Measurements from ENCODE around the gene SCN2B. TPM values are rescaled to one million over a fixed set of nuclear protein-coding genes. Genes with fewer than 3 reads are reported as not detected.

Gene SCN2B
- total RNA-seq, 1 donor from 2014 or later: 0.40 TPM

GRCh38 chr11:118168316-118168715, 8.1 kb downstream of the SCN2B start:
- DNase-seq (ENCODE audit: low read depth, low spot score): no peak
- no peak overlapping the region for H3K27ac Mint-ChIP-seq (ENCODE audit: unreplicated experiment)
- TF ChIP-seq, protein P1, sequence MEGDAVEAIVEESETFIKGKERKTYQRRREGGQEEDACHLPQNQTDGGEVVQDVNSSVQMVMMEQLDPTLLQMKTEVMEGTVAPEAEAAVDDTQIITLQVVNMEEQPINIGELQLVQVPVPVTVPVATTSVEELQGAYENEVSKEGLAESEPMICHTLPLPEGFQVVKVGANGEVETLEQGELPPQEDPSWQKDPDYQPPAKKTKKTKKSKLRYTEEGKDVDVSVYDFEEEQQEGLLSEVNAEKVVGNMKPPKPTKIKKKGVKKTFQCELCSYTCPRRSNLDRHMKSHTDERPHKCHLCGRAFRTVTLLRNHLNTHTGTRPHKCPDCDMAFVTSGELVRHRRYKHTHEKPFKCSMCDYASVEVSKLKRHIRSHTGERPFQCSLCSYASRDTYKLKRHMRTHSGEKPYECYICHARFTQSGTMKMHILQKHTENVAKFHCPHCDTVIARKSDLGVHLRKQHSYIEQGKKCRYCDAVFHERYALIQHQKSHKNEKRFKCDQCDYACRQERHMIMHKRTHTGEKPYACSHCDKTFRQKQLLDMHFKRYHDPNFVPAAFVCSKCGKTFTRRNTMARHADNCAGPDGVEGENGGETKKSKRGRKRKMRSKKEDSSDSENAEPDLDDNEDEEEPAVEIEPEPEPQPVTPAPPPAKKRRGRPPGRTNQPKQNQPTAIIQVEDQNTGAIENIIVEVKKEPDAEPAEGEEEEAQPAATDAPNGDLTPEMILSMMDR (conservative IDR thresholded peaks at IDR 0.05): no peak
- no peak overlapping the region for H3K4me3 Mint-ChIP-seq
- H3K36me3 Mint-ChIP-seq (ENCODE audit: low read depth): no peaks in the 10 kb centered on the region
- no peaks in the 10 kb centered on the region for H3K9me3 Mint-ChIP-seq
- H3K27me3 Mint-ChIP-seq (ENCODE audit: low read depth): peaks cover 77% of the 10 kb centered on the region
- peaks cover 7% of the 10 kb centered on the region for H3K4me1 Mint-ChIP-seq

DNA sequence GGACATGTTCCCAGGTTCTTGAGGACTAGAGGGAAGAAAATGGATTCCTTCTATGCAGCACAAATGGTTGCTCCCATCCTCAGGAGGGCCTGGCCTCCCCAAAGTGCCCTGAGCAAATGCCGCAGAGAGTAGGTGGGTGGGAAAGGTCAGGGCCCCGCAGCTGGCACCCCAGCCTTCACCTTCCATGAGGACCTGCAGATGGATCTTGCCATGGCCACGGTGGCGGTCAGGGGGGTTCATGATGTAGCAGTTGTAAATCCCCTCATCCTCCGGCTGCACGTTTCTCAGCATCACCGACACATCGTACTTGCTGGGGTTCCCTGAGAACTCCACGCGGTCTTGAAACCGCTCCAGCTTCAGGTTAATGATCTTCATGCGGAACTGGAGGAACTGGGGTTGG, 8.5 kb downstream of the SCN2B start:
- TF ChIP-seq, protein P1 (conservative IDR thresholded peaks at IDR 0.05): no peak
- H3K4me1 Mint-ChIP-seq: peaks cover 9% of the 10 kb centered on the region
- H3K9me3 Mint-ChIP-seq: no peaks in the 10 kb centered on the region
- H3K36me3 Mint-ChIP-seq (ENCODE audit: low read depth): no peaks in the 10 kb centered on the region
- H3K4me3 Mint-ChIP-seq: no peak overlapping the region
- no peak overlapping the region for H3K27ac Mint-ChIP-seq (ENCODE audit: unreplicated experiment)
- peaks cover 77% of the 10 kb centered on the region for H3K27me3 Mint-ChIP-seq (ENCODE audit: low read depth)
- DNase-seq (ENCODE audit: low read depth, low spot score): no peak

DNA sequence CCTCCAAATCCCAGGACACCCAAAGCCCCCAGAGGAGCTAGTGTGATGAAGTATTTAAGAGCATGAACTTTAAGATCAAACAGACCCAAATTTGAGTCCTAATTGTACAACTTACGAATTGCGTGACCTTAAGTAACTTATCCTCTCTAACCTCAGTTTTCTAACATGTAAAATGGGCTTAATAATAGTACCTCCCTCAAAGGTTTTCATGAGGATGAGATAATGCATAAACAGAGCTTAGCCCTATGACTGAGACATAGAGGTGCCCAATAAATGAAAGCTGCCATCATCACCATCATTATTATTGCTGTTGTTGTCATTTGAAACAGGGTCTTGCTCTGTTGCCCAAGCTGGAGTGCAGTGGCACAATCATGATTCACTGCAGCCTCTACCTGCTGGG, 9.2 kb downstream of the SCN2B start:
- no peak for DNase-seq (ENCODE audit: low read depth, low spot score)
- Mint-ChIP-seq H3K9me3 (no peaks in the 10 kb centered on the region), H3K27ac (ENCODE audit: unreplicated experiment) (no peak overlapping the region), H3K36me3 (ENCODE audit: low read depth) (no peaks in the 10 kb centered on the region), H3K4me3 (no peak overlapping the region), H3K27me3 (ENCODE audit: low read depth) (peaks cover 77% of the 10 kb centered on the region), H3K4me1 (peaks cover 9% of the 10 kb centered on the region)
- TF ChIP-seq, protein P1 (conservative IDR thresholded peaks at IDR 0.05): no peak

DNA sequence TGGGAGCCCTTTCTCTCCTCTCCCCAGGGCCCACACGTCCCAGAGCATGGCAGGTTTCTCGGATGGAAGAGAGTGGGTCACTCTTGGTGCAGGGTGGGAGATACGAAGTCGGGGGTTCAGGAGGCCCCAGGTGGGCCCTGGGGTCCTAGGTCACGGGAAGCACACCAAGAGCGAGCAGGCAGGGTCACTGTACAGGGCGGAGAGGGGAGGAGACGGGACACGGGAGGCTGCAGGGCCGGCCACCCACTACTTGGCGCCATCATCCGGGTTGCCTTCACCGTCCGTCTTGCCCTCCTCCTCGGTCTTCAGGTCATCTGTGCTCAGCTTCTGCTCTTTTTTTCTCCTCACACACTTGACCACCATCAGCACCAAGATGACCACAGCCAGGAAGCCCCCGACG, 9.8 kb downstream of the SCN2B start:
- Mint-ChIP-seq H3K27me3 (ENCODE audit: low read depth) (peaks cover 76% of the 10 kb centered on the region), H3K36me3 (ENCODE audit: low read depth) (no peaks in the 10 kb centered on the region), H3K4me1 (peaks cover 6% of the 10 kb centered on the region), H3K9me3 (no peaks in the 10 kb centered on the region), H3K4me3 (no peak overlapping the region), H3K27ac (ENCODE audit: unreplicated experiment) (peak overlapping the region; percentile 91)
- TF ChIP-seq, protein P1 (conservative IDR thresholded peaks at IDR 0.05): no peak
- DNase-seq (ENCODE audit: low read depth, low spot score): no peak

- Mint-ChIP-seq H3K4me1 (peaks cover 6% of the 10 kb centered on the region), H3K27ac (ENCODE audit: unreplicated experiment) (no peak overlapping the region), H3K4me3 (no peak overlapping the region), H3K9me3 (no peaks in the 10 kb centered on the region), H3K27me3 (ENCODE audit: low read depth) (peaks cover 75% of the 10 kb centered on the region), H3K36me3 (ENCODE audit: low read depth) (no peaks in the 10 kb centered on the region)
- TF ChIP-seq, protein P1 (conservative IDR thresholded peaks at IDR 0.05): no peak
- DNase-seq (ENCODE audit: low read depth, low spot score): no peak
Measured at GRCh38 chr11:118164885-118165284, 11.6 kb downstream of the SCN2B start.

DNA sequence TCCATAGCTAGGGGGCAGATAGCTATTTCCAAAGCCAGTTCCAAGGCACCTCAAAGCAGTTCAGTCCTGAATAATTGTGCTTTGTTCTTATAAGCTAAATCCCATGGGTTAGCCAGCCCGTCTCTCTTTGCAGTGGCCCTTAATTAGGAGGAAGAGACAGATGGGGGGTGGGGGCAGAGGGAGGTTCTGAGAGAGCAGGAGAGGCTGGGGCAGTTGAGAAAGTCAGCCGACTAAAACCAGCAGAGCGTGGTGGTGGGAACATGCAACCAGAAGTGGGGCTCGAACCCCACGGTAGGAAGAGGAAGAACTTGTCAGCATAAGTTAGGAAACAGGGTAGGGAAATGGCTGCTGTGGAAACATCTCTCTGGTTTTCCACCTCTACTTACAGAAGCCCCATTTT, 12.9 kb downstream of the SCN2B start:
- no peak for DNase-seq (ENCODE audit: low read depth, low spot score)
- TF ChIP-seq, protein P1 (conservative IDR thresholded peaks at IDR 0.05): no peak
- Mint-ChIP-seq H3K27me3 (ENCODE audit: low read depth) (peaks cover 75% of the 10 kb centered on the region), H3K27ac (ENCODE audit: unreplicated experiment) (no peak overlapping the region), H3K36me3 (ENCODE audit: low read depth) (no peaks in the 10 kb centered on the region), H3K4me3 (no peak overlapping the region), H3K9me3 (no peaks in the 10 kb centered on the region), H3K4me1 (peaks cover 6% of the 10 kb centered on the region)
